AG09309 (cell line): ENCODE measurements around the gene ZNF311.

Experiments
- DNase-seq: peaks from one replicate; pipeline ENCODE4 v3.0.0-alpha.2; 2010; ENCODE audit warnings: low read depth
- H3K4me3 ChIP-seq: 2 replicates; pipeline ENCODE4 v1.5.1; 2011; ENCODE audit warnings: mild to moderate bottlenecking, low read depth, low read length, moderate library complexity; ENCODE audit not compliant: control insufficient read depth
- TF ChIP-seq, protein P1 (sequence below): IDR thresholded peaks from 2 replicates; pipeline ENCODE4 v1.5.1; 2011; ENCODE audit warnings: mild to moderate bottlenecking, low read depth, low read length, inconsistent platforms; ENCODE audit not compliant: insufficient read depth, control insufficient read depth; ENCODE audit errors: missing control alignments

ZNF311 gene

DNA sequence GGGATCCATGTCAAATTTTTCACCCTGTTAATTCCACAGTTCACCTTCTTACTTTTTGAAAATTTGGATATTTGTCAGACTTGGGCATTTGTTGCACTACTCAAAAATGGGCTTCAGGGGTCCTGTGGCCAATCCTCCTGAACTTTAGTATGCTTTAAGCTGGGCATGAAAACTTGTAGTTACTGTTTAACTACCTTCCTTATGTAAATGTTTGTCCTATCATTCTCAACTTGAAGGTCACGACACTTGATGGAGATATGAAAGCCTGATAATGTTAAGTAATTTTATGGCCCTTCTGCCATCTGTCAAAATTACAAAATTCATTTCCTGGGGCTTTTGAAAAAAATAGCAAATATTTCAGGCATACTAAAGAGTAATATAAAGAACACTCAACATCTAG, 4.2 kb upstream of the ZNF311 start:
- H3K4me3 ChIP-seq: no peak overlapping the region
- DNase-seq: no peak
- TF ChIP-seq, protein P1, sequence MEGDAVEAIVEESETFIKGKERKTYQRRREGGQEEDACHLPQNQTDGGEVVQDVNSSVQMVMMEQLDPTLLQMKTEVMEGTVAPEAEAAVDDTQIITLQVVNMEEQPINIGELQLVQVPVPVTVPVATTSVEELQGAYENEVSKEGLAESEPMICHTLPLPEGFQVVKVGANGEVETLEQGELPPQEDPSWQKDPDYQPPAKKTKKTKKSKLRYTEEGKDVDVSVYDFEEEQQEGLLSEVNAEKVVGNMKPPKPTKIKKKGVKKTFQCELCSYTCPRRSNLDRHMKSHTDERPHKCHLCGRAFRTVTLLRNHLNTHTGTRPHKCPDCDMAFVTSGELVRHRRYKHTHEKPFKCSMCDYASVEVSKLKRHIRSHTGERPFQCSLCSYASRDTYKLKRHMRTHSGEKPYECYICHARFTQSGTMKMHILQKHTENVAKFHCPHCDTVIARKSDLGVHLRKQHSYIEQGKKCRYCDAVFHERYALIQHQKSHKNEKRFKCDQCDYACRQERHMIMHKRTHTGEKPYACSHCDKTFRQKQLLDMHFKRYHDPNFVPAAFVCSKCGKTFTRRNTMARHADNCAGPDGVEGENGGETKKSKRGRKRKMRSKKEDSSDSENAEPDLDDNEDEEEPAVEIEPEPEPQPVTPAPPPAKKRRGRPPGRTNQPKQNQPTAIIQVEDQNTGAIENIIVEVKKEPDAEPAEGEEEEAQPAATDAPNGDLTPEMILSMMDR: no peak

DNA sequence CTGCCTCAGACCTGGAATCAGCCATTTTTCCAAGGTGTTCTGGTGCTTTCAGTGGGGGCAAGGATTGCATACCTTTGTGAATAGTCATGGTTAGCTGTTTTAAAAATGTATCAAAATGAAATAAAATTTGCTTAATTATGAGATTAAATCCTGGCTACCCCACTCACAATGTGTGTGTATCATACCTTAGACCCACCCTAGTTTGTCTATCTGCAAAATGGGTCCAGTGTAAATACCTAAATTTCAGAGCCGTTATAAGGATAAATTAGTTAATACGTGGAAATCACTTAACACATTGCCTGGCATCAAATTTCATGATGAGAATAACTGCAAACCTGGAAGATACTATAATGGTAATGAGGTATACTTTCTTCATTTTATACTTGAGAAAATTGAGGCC, 3.0 kb upstream of the ZNF311 start:
- H3K4me3 ChIP-seq: no peak overlapping the region
- DNase-seq: no peak
- TF ChIP-seq, protein P1: no peak

DNA sequence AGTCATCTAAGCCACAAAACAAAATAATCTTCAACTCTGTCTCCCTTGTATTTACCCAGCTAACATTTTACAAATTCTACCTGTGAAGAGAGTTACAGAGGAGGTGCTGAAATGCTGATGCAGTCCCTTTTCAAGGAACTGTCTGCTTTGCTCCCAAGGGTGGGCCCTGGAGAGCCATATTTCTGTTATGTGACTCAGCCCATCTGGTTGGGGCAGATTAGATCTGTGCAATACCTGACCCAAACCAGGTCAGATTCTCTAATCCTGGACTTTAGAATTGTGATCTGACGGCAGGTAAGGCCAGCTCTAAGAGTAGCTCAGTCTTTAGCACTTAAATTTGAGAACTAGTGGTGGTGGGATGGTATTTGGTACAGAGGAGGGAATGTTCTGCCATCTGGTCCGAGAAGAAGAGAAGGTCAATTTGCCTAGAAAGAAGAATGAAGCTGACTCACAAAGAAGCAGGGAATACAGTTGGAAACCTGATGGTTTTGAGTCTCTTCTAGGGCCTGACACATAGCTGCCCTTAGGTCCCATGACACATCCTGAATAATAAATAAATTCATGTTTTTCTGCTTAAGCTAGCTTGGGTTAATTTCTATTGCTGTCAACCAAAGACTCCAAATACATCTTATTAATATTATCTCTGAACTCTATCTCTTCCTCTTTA, 8.1 kb downstream of the ZNF311 start:
- TF ChIP-seq, protein P1: no peak
- H3K4me3 ChIP-seq: no peak overlapping the region
- DNase-seq: no peak

DNA sequence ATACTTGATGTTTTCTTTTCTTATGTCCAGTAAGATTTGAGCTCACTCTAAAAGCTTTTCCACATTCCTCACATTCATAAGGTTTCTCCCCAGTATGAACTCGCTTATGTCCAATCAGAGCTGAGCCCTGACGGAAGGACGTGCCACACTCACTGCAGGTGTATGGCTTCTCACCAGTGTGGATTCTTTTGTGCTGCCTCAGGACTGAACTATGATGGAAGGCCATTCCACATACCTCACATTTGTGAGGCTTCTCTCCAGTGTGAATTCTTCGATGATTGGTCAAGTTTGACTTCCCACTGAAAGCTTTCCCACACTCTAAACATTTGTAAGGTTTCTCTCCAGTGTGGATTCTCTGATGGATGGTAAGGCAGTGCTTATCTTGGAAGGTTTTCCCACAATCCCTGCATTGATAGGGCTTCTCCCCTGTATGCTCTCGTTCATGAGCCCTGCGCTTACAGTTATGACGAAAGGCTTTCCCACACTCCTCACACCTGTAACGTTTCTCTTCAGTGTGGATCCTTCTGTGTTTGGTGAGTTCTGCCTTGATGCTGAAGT, 9.9 kb downstream of the ZNF311 start:
- TF ChIP-seq, protein P1: no peak
- no peak overlapping the region for H3K4me3 ChIP-seq
- no peak for DNase-seq

DNA sequence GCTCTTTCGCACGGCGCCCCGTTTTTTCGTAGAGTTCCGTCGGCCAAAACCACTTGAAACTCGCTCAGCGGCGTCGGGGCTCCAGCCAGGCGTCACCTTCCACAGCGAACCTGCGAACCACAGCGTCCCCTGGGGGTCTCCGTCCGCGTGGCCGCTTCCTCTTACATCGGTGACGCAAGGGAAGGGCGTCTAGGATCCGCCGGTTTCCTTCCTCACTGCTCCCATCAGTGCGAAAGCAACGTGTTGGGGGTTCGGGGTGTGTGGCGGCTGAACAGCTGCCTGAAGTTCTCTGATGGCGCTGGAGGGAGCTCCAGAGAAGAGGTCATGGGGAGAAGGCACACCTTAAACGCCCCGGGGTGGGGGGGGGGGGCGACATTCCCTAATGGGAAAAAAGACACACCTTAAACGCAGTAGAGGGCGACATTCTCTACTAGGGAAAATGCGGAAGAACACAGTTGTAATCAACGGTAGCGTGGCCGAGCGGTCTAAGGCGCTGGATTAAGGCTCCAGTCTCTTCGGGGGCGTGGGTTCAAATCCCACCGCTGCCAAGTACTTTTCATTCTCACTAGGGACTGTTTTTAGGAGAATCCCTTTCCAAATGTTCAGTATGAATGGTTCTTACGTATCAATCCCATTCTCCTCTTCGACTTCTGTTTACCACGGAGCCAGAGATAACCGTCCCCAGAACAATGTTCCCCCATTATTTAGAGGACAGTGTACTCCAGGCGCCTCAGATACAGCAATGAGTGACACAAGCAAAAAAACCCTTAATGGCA, 16.4 kb downstream of the ZNF311 start:
- DNase-seq: no peak
- peak overlapping the region; percentile 21 for H3K4me3 ChIP-seq
- TF ChIP-seq, protein P1: peak; percentile 30

DNA sequence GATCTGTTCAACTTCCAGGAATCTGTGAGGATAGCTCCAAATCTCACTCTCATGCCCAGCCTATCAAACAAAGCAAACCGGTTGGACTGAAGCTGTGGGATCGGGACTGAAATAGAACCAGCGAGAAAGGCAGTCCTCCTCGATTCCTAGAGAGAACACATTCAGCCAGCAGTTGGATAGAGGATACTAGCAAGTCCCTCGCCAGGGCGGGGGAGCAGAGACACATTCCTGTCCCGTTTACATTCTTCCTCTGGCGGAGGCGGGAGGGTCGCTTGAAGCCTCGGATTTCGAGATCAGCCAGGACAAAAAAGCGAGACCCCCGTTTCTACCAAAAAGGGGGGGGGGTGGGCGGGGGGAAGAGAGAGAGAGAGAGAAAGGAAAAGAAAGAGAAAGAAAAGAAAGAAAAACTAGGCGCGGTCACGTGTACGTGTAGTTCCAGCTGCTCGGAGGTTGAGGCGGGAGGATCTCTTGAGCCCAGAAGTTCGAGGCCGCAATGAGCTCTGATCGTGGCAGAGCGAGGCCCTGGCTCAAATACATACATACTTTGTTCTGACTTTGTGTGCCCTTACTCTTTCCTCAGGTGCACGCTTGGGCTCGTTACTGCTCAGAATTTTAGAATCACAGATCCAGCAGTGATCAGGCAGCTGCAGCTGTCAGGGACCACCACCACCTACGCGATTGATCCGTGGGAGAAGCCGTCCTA, 19.5 kb downstream of the ZNF311 start:
- peak overlapping the region; percentile 54 for H3K4me3 ChIP-seq
- TF ChIP-seq, protein P1: no peak
- DNase-seq: peak; percentile 96
